Suprapubic skin (tissue), 4 donors: ENCODE measurements around the gene MAP10. TPM values are rescaled to one million over a fixed set of nuclear protein-coding genes. Genes with fewer than 3 reads are reported as not detected.

ENCODE experiments used
- DNase-seq, 2 donors: peaks; one replicate each; pipeline ENCODE4 v3.0.0-alpha.2; 2019; ENCODE audit warnings: low spot score in 2 of 2
- H3K27ac ChIP-seq: fragments of 200-600 bp; sonication (generic); one replicate; pipeline ENCODE4 v1.5.1; 2019
- H3K27me3 ChIP-seq: fragments of 200-600 bp; sonication (generic); one replicate; pipeline ENCODE4 v1.5.1; 2019
- H3K36me3 ChIP-seq: fragments of 200-600 bp; sonication (generic); one replicate; pipeline ENCODE4 v1.5.1; 2019
- H3K4me1 ChIP-seq: fragments of 200-600 bp; sonication (generic); one replicate; pipeline ENCODE4 v1.5.1; 2019
- H3K4me3 ChIP-seq: fragments of 200-600 bp; sonication (generic); one replicate; pipeline ENCODE4 v1.5.1; 2019; ENCODE audit warnings: mild to moderate bottlenecking
- H3K9me3 ChIP-seq: fragments of 200-600 bp; sonication (generic); one replicate; pipeline ENCODE4 v1.5.1; 2019
- CTCF ChIP-seq, 2 donors: fragments of 200-600 bp in 1 of 2; fragments of 450-650 bp in 1 of 2; sonication (generic) in 1 of 2; IDR thresholded peaks; one replicate each; pipeline ENCODE4 v1.5.1; 2016 to 2019; ENCODE audit warnings: antibody characterized with exemption in 2 of 2, mild to moderate bottlenecking in 1 of 2, moderate library complexity in 1 of 2
- EP300 ChIP-seq: sonication (generic); formaldehyde crosslinking; IDR thresholded peaks from one replicate; pipeline ENCODE4 v1.6.1; 2017; ENCODE audit warnings: antibody characterized with exemption
- POLR2A ChIP-seq, 2 donors: fragments of 450-650 bp; IDR thresholded peaks; one replicate each; pipeline ENCODE4 v1.6.1; 2017; ENCODE audit warnings: antibody characterized with exemption in 2 of 2, mild to moderate bottlenecking in 2 of 2, moderate library complexity in 2 of 2
- POLR2AphosphoS5 ChIP-seq, 3 donors: sonication (generic); formaldehyde crosslinking; IDR thresholded peaks; one replicate each; pipeline ENCODE4 v1.6.1; 2017; ENCODE audit warnings: antibody characterized with exemption in 3 of 3
- WGBS: methylation state at CpG from one replicate; pipeline ENCODE4 v1.1.5; 2018; 5-methylcytosine and 5-hydroxymethylcytosine counted together
- total RNA-seq, 4 donors: library from RNA; depleted of rRNA; stranded (reverse); fragments of >200 nt; gene quantifications; one replicate each; pipeline ENCODE4 v1.1.0, GENCODE V29; 2016

MAP10 gene
- total RNA-seq, 4 donors from 2014 or later = 0.60 to 1.0 (median 0.81) TPM

DNA sequence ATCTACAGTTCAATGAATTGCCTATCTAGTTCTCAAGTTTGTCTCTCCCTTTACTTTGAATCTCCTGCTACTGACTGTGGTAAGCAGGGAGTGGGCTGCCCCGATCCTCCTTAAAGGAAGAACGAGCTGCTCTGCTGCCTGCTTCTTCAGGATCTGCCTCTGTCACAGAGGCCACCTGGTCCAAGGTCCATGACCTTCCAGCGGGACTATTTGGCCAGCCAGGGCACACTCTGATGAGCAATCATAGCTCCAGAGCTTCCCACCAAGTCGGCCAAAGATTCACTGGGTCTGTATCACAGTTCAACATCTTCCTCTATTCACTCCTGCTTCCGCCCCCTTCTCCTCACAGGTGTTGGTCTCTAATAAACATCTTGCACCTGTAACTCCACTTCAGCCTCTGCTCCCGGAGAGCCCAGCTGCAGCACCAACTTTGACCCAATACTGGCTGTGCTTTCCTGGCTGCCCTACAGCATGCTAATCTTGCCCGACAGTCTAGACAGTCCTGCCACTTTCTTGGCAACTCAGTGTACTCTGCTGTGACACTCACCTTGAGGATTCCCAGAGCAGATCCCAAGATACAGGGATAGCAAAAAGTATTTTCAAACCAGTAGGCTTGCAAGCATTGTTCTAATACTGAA is 16.9 kb upstream of the MAP10 start:
- Histone ChIP-seq H3K4me1 (no peaks in the 10 kb centered on the region), H3K27me3 (no peaks in the 10 kb centered on the region), H3K4me3 (no peak overlapping the region), H3K36me3 (no peaks in the 10 kb centered on the region), H3K9me3 (no peaks in the 10 kb centered on the region), H3K27ac (no peak overlapping the region)
- no peak for DNase-seq
- WGBS = 86% methylated on average over 7 of the region's 7 CpGs
- no peak for TF ChIP-seq EP300
- TF ChIP-seq POLR2A (IDR thresholded peaks at IDR 0.05) = no peak
- TF ChIP-seq POLR2AphosphoS5 (IDR thresholded peaks at IDR 0.05) = no peak
- no peak for TF ChIP-seq CTCF (IDR thresholded peaks at IDR 0.05)

GRCh38 chr1:232789651-232790050 is 15.6 kb upstream of the MAP10 start:
- Histone ChIP-seq H3K9me3 (no peaks in the 10 kb centered on the region), H3K4me3 (no peak overlapping the region), H3K27ac (no peak overlapping the region), H3K36me3 (no peaks in the 10 kb centered on the region), H3K4me1 (no peaks in the 10 kb centered on the region), H3K27me3 (no peaks in the 10 kb centered on the region)
- no peak for DNase-seq
- TF ChIP-seq POLR2A (IDR thresholded peaks at IDR 0.05) (no peak), POLR2AphosphoS5 (IDR thresholded peaks at IDR 0.05) (no peak), CTCF (IDR thresholded peaks at IDR 0.05) (no peak), EP300 (no peak)

DNA sequence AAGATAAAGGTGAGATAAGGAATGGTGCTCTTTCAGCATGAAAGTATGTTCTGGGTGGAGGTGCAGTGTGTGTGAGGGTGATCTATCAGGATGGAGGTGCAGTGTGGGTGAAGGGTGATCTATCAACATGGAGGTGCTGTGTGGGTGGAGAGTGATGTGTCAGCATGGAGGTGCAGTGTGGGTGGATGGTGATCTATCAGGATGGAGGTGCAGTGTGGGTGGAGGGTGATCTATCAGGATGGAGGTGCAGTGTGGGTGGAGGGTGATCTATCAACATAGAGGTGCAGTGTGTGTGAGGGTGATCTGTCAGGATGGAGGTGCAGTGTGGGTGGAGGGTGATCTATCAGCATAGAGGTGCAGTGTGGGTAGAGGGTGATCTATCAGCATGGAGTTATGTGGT is 12.3 kb upstream of the MAP10 start:
- Histone ChIP-seq H3K27ac (no peak overlapping the region), H3K4me1 (no peaks in the 10 kb centered on the region), H3K27me3 (no peaks in the 10 kb centered on the region), H3K36me3 (no peaks in the 10 kb centered on the region), H3K9me3 (no peaks in the 10 kb centered on the region), H3K4me3 (no peak overlapping the region)
- no peak for DNase-seq
- TF ChIP-seq POLR2AphosphoS5 (IDR thresholded peaks at IDR 0.05) (no peak), EP300 (no peak), CTCF (IDR thresholded peaks at IDR 0.05) (no peak), POLR2A (IDR thresholded peaks at IDR 0.05) (no peak)

DNA sequence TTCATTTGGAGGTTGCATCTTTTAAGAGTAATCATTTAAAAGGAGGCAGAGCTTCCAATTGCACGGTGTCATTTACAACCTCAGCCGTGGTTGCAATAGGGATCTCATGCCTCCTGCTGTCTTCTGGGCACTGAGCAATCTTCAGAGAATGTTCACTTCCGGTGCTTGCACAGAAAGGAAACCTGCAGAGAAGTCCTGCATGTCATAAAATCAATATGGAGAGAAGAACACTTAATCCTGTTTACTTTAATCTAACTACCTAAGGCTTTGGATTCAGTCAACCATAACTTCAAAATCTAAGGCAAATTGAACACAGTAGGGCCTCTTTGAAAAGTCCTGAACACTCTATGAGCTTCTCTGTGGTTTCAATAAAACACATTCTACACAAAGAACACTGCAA is 11.3 kb upstream of the MAP10 start:
- Histone ChIP-seq H3K9me3 (no peaks in the 10 kb centered on the region), H3K27ac (no peak overlapping the region), H3K4me1 (no peaks in the 10 kb centered on the region), H3K4me3 (no peak overlapping the region), H3K36me3 (no peaks in the 10 kb centered on the region), H3K27me3 (no peaks in the 10 kb centered on the region)
- WGBS = 37% methylated on average over 3 of the region's 3 CpGs
- TF ChIP-seq CTCF (IDR thresholded peaks at IDR 0.05) (no peak), POLR2A (IDR thresholded peaks at IDR 0.05) (no peak), POLR2AphosphoS5 (IDR thresholded peaks at IDR 0.05) (no peak), EP300 (no peak)
- DNase-seq = no peak

- no peak for TF ChIP-seq POLR2A (IDR thresholded peaks at IDR 0.05)
- TF ChIP-seq EP300 = no peak
- TF ChIP-seq CTCF (IDR thresholded peaks at IDR 0.05) = no peak
- no peak for TF ChIP-seq POLR2AphosphoS5 (IDR thresholded peaks at IDR 0.05)
- 82% methylated on average over 3 of the region's 3 CpGs for WGBS
- no peak overlapping the region for H3K27ac ChIP-seq
- H3K4me1 ChIP-seq = no peaks in the 10 kb centered on the region
- no peaks in the 10 kb centered on the region for H3K9me3 ChIP-seq
- no peaks in the 10 kb centered on the region for H3K36me3 ChIP-seq
- no peak overlapping the region for H3K4me3 ChIP-seq
- DNase-seq = no peak
- H3K27me3 ChIP-seq = no peaks in the 10 kb centered on the region
Measured at GRCh38 chr1:232795497-232796053, 9.6 kb upstream of the MAP10 start.
